ENCODE results near the gene SYNE3.

DNA sequence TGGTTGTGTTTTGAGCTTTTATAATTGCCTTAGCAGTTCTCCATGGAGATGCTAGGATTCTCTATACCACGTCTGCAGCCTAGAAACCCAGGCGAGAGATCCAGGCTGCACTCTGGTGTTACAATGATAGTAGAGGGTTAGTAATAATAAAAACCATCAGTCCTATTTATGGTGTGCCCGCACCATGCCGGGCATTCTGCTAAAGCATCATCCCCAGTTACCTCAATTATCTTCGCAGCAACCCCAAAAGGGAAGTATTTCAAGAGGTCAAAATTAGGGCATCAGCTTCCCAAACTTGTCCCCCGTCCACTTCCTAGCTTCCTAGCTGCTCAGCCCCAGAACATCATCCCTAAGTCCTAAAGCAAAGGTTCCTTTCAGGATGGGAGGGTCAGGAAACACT, 3.2 kb downstream of the SYNE3 start:
- TF ChIP-seq YY1 (IDR thresholded peaks at IDR 0.05; ENCODE audit: insufficient read depth, insufficient read length) (no peak), ZNF274 (IDR thresholded peaks at IDR 0.05; ENCODE audit: low read depth, low read length) (no peak)
